GM10266 (cell line): Measurements from ENCODE around the gene CA9.

Experiments
- DNase-seq: peaks from one replicate; pipeline ENCODE4 v3.0.0; 2012; ENCODE audit errors: extremely low spot score
- CTCF ChIP-seq: IDR thresholded peaks from 2 replicates; pipeline ENCODE4 v1.5.1; 2012; ENCODE audit warnings: mild to moderate bottlenecking, low read depth; ENCODE audit not compliant: control insufficient read depth, insufficient read depth; ENCODE audit errors: missing control alignments

Gene CA9

GRCh38 chr9:35708146-35708545 lies 34.4 kb downstream of the CA9 start:
- no peak for DNase-seq
- TF ChIP-seq CTCF, result no peak

- TF ChIP-seq CTCF, result no peak
- no peak for DNase-seq
Measured at GRCh38 chr9:35710818-35711500, 37.2 kb downstream of the CA9 start.

- DNase-seq, result peak; percentile 59
- TF ChIP-seq CTCF, result no peak
Measured at GRCh38 chr9:35711501-35712428, 38.0 kb downstream of the CA9 start.

GRCh38 chr9:35712762-35713400 lies 39.2 kb downstream of the CA9 start:
- TF ChIP-seq CTCF, result no peak
- DNase-seq, result no peak

GRCh38 chr9:35713578-35713977 lies 39.9 kb downstream of the CA9 start:
- no peak for DNase-seq
- TF ChIP-seq CTCF, result no peak

GRCh38 chr9:35714123-35714522 lies 40.4 kb downstream of the CA9 start:
- no peak for TF ChIP-seq CTCF
- no peak for DNase-seq
